GM12892 (cell line): Measurements from ENCODE around the gene FYB1.

Experiments
- POLR2A ChIP-seq: IDR thresholded peaks from 2 replicates; pipeline ENCODE4 v1.6.1; 2011; ENCODE audit warnings: low read depth, low read length, control low read depth
- POLR2AphosphoS5 ChIP-seq: IDR thresholded peaks from 2 replicates; pipeline ENCODE4 v1.6.1; 2011; ENCODE audit warnings: low read depth, low read length, control low read depth

GRCh38 chr5:39158786-39159185, 60.6 kb downstream of the FYB1 start:
- no peak for TF ChIP-seq POLR2AphosphoS5
- no peak for TF ChIP-seq POLR2A
